ENCODE results near the gene SAV1.

Gene SAV1

DNA sequence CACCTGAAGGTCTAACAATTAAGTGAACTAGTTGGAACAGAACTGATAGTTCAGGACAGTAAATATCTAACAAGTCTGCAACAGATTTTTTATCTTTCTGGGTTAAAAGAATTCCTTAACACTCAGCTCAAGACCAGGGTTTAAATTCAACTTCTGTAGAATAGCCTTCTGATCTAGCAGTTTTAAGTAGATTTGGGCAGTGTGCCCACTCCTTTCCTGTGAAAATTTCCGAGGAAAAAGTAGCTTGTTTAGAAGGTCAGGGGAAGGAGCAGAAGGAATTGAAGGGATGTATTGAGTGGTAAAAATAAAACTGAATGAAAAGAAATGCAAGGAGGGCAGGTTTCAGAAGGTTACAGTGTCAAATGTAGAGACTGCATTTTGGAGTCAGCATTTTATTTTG is 62.3 kb downstream of the SAV1 start:
- no peak for TF ChIP-seq ZNF8 (CRISPR knock-in tag; IDR thresholded peaks at IDR 0.05)
- no peak for TF ChIP-seq RARB (CRISPR knock-in tag; IDR thresholded peaks at IDR 0.05)
- TF ChIP-seq ESRRG (CRISPR knock-in tag; IDR thresholded peaks at IDR 0.05): no peak
- TF ChIP-seq GLIS3 (CRISPR knock-in tag; IDR thresholded peaks at IDR 0.05): no peak
- TF ChIP-seq ZC3H10 (CRISPR knock-in tag; IDR thresholded peaks at IDR 0.05): no peak
- no peak for TF ChIP-seq ZNF70 (CRISPR knock-in tag; IDR thresholded peaks at IDR 0.05)
- TF ChIP-seq CSDC2 (CRISPR knock-in tag; IDR thresholded peaks at IDR 0.05): no peak
- no peak for TF ChIP-seq ISL1 (CRISPR knock-in tag; IDR thresholded peaks at IDR 0.05)
- TF ChIP-seq ZFP3 (CRISPR knock-in tag; IDR thresholded peaks at IDR 0.05): no peak
- no peak for TF ChIP-seq PPARA (CRISPR knock-in tag; IDR thresholded peaks at IDR 0.05; ENCODE audit: borderline replicate concordance)
- TF ChIP-seq, protein P1, sequence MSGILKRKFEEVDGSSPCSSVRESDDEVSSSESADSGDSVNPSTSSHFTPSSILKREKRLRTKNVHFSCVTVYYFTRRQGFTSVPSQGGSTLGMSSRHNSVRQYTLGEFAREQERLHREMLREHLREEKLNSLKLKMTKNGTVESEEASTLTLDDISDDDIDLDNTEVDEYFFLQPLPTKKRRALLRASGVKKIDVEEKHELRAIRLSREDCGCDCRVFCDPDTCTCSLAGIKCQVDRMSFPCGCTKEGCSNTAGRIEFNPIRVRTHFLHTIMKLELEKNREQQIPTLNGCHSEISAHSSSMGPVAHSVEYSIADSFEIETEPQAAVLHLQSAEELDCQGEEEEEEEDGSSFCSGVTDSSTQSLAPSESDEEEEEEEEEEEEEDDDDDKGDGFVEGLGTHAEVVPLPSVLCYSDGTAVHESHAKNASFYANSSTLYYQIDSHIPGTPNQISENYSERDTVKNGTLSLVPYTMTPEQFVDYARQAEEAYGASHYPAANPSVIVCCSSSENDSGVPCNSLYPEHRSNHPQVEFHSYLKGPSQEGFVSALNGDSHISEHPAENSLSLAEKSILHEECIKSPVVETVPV (CRISPR knock-in tag; IDR thresholded peaks at IDR 0.05): no peak
- TF ChIP-seq, protein P2, sequence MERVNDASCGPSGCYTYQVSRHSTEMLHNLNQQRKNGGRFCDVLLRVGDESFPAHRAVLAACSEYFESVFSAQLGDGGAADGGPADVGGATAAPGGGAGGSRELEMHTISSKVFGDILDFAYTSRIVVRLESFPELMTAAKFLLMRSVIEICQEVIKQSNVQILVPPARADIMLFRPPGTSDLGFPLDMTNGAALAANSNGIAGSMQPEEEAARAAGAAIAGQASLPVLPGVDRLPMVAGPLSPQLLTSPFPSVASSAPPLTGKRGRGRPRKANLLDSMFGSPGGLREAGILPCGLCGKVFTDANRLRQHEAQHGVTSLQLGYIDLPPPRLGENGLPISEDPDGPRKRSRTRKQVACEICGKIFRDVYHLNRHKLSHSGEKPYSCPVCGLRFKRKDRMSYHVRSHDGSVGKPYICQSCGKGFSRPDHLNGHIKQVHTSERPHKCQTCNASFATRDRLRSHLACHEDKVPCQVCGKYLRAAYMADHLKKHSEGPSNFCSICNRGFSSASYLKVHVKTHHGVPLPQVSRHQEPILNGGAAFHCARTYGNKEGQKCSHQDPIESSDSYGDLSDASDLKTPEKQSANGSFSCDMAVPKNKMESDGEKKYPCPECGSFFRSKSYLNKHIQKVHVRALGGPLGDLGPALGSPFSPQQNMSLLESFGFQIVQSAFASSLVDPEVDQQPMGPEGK (CRISPR knock-in tag; IDR thresholded peaks at IDR 0.05; ENCODE audit: borderline replicate concordance): no peak
- no peak for ATAC-seq

DNA sequence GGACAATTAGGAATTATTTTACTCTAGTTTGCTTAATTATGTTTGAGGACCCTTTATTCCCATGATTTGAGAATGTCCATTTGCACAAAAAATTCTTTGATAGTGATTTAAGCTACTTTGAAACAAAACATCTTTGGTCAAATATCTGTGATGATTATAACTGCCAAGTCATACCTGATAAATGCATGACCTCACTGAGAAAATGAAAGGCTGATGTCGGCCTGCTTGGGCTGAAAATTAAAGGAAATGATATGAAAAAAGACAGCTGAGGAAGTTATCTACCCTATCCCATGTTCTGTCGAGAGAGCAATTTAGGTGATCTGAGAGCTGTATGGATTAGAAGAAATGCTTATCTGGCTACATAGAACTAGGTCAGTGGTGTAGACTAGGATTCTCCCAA is 64.5 kb downstream of the SAV1 start:
- no peak for TF ChIP-seq ZFP30 (CRISPR knock-in tag; IDR thresholded peaks at IDR 0.05)
- no peak for TF ChIP-seq PPARA (CRISPR knock-in tag; IDR thresholded peaks at IDR 0.05; ENCODE audit: borderline replicate concordance)
- TF ChIP-seq ZNF565 (CRISPR knock-in tag; conservative IDR thresholded peaks at IDR 0.05; ENCODE audit: low read depth): no peak
- TF ChIP-seq GLIS3 (CRISPR knock-in tag; IDR thresholded peaks at IDR 0.05): no peak
- 0 out of 2 replicates have a peak, but pooled peaks have one; percentile 8 for TF ChIP-seq ISL1 (CRISPR knock-in tag; IDR thresholded peaks at IDR 0.05)
- no peak for TF ChIP-seq BACH2 (CRISPR knock-in tag; IDR thresholded peaks at IDR 0.05; ENCODE audit: borderline replicate concordance)
- no peak; the same call in 2 of the 3 replicates for ATAC-seq

DNA sequence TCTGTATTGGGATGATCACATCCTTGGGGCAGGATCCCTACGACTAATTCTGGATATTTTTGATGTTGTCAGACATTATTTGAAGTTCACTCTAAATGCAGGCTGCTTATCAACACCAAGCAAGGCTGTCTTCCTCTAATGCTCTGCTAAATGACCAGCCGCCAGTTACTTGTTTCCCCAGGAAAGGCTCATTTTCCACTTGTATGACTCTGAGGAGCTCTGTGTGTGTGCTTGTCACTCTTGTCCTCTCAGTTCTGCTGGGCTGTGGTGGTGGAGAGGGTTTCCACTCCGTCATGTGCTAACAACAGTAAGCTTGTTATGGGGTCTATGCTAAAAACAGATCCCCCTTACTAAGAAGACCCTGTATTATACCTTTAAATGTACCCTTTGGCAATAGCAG is 66.1 kb downstream of the SAV1 start:
- ATAC-seq: no peak
- TF ChIP-seq PPARA (CRISPR knock-in tag; IDR thresholded peaks at IDR 0.05; ENCODE audit: borderline replicate concordance): no peak
- no peak for TF ChIP-seq ZNF8 (CRISPR knock-in tag; IDR thresholded peaks at IDR 0.05)
- TF ChIP-seq ARNTL (CRISPR knock-in tag; IDR thresholded peaks at IDR 0.05; ENCODE audit: borderline replicate concordance, low read depth): no peak
- no peak for TF ChIP-seq TOX (CRISPR knock-in tag; IDR thresholded peaks at IDR 0.05; ENCODE audit: borderline replicate concordance)
- TF ChIP-seq BACH2 (CRISPR knock-in tag; IDR thresholded peaks at IDR 0.05; ENCODE audit: borderline replicate concordance): no peak
- TF ChIP-seq ZC3H10 (CRISPR knock-in tag; IDR thresholded peaks at IDR 0.05): no peak
- TF ChIP-seq, protein P3, sequence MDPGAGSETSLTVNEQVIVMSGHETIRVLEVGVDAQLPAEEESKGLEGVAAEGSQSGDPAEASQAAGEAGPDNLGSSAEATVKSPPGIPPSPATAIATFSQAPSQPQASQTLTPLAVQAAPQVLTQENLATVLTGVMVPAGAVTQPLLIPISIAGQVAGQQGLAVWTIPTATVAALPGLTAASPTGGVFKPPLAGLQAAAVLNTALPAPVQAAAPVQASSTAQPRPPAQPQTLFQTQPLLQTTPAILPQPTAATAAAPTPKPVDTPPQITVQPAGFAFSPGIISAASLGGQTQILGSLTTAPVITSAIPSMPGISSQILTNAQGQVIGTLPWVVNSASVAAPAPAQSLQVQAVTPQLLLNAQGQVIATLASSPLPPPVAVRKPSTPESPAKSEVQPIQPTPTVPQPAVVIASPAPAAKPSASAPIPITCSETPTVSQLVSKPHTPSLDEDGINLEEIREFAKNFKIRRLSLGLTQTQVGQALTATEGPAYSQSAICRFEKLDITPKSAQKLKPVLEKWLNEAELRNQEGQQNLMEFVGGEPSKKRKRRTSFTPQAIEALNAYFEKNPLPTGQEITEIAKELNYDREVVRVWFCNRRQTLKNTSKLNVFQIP (CRISPR knock-in tag; IDR thresholded peaks at IDR 0.05; ENCODE audit: borderline replicate concordance, low read depth): no peak

DNA sequence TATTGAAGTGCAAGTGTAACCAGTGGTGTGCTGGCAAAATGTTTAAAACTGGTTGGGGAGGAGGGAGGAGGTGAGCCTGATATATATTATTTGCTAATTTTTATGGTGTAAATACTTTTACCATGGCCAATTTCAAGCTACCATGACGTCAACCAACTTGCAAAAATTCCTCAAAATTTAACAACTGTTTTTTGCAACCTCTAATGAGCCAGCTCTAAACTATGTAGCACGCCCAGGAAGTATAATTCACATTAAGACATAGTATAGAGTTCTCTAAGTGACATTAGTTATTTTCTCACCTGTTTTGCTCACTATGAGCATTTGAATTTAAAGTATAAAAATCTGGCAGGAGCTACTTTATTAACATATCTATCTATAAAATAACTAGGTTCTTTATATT is 66.7 kb downstream of the SAV1 start:
- no peak for ATAC-seq
- TF ChIP-seq ESRRG (CRISPR knock-in tag; IDR thresholded peaks at IDR 0.05) (no peak), SNAI2 (CRISPR knock-in tag; IDR thresholded peaks at IDR 0.05) (no peak), ZFP3 (CRISPR knock-in tag; IDR thresholded peaks at IDR 0.05) (no peak), BACH2 (CRISPR knock-in tag; IDR thresholded peaks at IDR 0.05; ENCODE audit: borderline replicate concordance) (no peak), GLIS3 (CRISPR knock-in tag; IDR thresholded peaks at IDR 0.05) (no peak), RARB (CRISPR knock-in tag; IDR thresholded peaks at IDR 0.05) (no peak), ARNTL (CRISPR knock-in tag; IDR thresholded peaks at IDR 0.05; ENCODE audit: borderline replicate concordance, low read depth) (no peak), ISL1 (CRISPR knock-in tag; IDR thresholded peaks at IDR 0.05) (no peak), ZFP30 (CRISPR knock-in tag; IDR thresholded peaks at IDR 0.05) (no peak), ZNF70 (CRISPR knock-in tag; IDR thresholded peaks at IDR 0.05) (no peak)
- TF ChIP-seq, protein P3 (CRISPR knock-in tag; IDR thresholded peaks at IDR 0.05; ENCODE audit: borderline replicate concordance, low read depth): no peak
- TF ChIP-seq, protein P1 (CRISPR knock-in tag; IDR thresholded peaks at IDR 0.05): no peak
- TF ChIP-seq, protein P4, sequence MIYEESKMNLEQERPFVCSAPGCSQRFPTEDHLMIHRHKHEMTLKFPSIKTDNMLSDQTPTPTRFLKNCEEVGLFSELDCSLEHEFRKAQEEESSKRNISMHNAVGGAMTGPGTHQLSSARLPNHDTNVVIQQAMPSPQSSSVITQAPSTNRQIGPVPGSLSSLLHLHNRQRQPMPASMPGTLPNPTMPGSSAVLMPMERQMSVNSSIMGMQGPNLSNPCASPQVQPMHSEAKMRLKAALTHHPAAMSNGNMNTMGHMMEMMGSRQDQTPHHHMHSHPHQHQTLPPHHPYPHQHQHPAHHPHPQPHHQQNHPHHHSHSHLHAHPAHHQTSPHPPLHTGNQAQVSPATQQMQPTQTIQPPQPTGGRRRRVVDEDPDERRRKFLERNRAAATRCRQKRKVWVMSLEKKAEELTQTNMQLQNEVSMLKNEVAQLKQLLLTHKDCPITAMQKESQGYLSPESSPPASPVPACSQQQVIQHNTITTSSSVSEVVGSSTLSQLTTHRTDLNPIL (CRISPR knock-in tag; IDR thresholded peaks at IDR 0.05; ENCODE audit: low read depth): no peak
- TF ChIP-seq, protein P5, sequence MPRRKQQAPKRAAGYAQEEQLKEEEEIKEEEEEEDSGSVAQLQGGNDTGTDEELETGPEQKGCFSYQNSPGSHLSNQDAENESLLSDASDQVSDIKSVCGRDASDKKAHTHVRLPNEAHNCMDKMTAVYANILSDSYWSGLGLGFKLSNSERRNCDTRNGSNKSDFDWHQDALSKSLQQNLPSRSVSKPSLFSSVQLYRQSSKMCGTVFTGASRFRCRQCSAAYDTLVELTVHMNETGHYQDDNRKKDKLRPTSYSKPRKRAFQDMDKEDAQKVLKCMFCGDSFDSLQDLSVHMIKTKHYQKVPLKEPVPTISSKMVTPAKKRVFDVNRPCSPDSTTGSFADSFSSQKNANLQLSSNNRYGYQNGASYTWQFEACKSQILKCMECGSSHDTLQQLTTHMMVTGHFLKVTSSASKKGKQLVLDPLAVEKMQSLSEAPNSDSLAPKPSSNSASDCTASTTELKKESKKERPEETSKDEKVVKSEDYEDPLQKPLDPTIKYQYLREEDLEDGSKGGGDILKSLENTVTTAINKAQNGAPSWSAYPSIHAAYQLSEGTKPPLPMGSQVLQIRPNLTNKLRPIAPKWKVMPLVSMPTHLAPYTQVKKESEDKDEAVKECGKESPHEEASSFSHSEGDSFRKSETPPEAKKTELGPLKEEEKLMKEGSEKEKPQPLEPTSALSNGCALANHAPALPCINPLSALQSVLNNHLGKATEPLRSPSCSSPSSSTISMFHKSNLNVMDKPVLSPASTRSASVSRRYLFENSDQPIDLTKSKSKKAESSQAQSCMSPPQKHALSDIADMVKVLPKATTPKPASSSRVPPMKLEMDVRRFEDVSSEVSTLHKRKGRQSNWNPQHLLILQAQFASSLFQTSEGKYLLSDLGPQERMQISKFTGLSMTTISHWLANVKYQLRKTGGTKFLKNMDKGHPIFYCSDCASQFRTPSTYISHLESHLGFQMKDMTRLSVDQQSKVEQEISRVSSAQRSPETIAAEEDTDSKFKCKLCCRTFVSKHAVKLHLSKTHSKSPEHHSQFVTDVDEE (CRISPR knock-in tag; IDR thresholded peaks at IDR 0.05): no peak

All from SK-N-SH treated with all-trans-retinoic acid at 6 μM for 48 hours (cell line).